ENCODE results near the gene FRS2. TPM values are rescaled to one million over a fixed set of nuclear protein-coding genes. Genes with fewer than 3 reads are reported as not detected.

Gene FRS2
- total and polyA plus RNA-seq, 9 of the 15 experiments (the other 6 are each of a cell fraction or from before 2014, with no cell fraction given), result 1.0 to 9.1 (median 6.0) TPM

DNA sequence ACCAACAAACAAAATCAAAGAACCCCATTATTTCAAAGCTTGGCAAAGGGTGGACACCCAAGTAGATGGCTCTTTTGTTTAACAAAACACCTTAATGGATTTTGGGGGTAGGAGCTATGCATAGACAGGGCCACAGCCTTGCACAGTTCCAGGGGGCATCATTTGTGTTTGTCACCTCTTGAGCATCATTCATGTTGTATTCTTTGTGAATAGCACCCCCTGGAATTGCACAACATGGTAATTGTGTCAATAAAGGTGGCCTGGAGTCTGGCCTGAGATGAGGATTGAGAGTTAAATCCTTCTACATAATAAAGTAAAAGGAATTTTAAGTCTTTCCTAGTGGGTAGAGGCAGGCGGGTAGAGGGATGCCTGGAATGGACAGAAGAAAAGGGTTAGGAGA lies 3.3 kb upstream of the FRS2 start (continued):
- TF ChIP-seq REST (IDR thresholded peaks at IDR 0.05; ENCODE audit: borderline replicate concordance) (peak; percentile 54; the same call in 1 of the 2 replicates), REST (CRISPR knock-in tag; IDR thresholded peaks at IDR 0.05; ENCODE audit: low read depth) (no peak), NONO (IDR thresholded peaks at IDR 0.05; ENCODE audit: low read depth in 2 of 2, low read length in 1 of 2) (no peak), RAD21 (CRISPR knock-in tag; conservative IDR thresholded peaks at IDR 0.05 in 1 of 2, IDR thresholded peaks at IDR 0.05 in 1 of 2) (peak in 1 of 2 experiments; percentile 26; a peak in 1 of 4 replicates), ZBTB8A (IDR thresholded peaks at IDR 0.05; ENCODE audit: partially characterized antibody) (no peak), ZNF24 (IDR thresholded peaks at IDR 0.05) (no peak)
- TF ChIP-seq, protein P1, sequence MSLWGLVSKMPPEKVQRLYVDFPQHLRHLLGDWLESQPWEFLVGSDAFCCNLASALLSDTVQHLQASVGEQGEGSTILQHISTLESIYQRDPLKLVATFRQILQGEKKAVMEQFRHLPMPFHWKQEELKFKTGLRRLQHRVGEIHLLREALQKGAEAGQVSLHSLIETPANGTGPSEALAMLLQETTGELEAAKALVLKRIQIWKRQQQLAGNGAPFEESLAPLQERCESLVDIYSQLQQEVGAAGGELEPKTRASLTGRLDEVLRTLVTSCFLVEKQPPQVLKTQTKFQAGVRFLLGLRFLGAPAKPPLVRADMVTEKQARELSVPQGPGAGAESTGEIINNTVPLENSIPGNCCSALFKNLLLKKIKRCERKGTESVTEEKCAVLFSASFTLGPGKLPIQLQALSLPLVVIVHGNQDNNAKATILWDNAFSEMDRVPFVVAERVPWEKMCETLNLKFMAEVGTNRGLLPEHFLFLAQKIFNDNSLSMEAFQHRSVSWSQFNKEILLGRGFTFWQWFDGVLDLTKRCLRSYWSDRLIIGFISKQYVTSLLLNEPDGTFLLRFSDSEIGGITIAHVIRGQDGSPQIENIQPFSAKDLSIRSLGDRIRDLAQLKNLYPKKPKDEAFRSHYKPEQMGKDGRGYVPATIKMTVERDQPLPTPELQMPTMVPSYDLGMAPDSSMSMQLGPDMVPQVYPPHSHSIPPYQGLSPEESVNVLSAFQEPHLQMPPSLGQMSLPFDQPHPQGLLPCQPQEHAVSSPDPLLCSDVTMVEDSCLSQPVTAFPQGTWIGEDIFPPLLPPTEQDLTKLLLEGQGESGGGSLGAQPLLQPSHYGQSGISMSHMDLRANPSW (CRISPR knock-in tag; IDR thresholded peaks at IDR 0.05), result no peak

All from K562 (cell line).